Activated CD8-positive, alpha-beta T cell treated with anti-CD3 and anti-CD28 coated beads for 36 hours (primary cell): ENCODE data around the gene MRPS23. TPM values are rescaled to one million over a fixed set of nuclear protein-coding genes. Genes with fewer than 3 reads are reported as not detected.

Source experiments
- ATAC-seq: fragments of 200-7000 bp; cut with Tn5 transposase; one replicate; pipeline ENCODE4 v1.10.0; 2021; ENCODE audit warnings: mild to moderate bottlenecking, moderate library complexity
- CTCF ChIA-PET: fragments of 350-600 bp; sonication (Branson Sonifier 250); formaldehyde crosslinking; loops from one replicate; lab custom pipeline; 2021; ENCODE audit warnings: antibody characterized with exemption; lab: Charles Lee
- POLR2A ChIA-PET: fragments of 350-600 bp; sonication (Branson Sonifier 250); formaldehyde crosslinking; loops from one replicate; lab custom pipeline; 2021; ENCODE audit warnings: antibody characterized with exemption; lab: Charles Lee
- DNase-seq: peaks from one replicate; pipeline ENCODE4 v3.0.0-alpha.2; 2020
- H3K27ac Mint-ChIP-seq: one replicate; pipeline ENCODE4 v1.8.0; 2021; ENCODE audit warnings: mild to moderate bottlenecking, mixed read lengths
- H3K27me3 Mint-ChIP-seq: one replicate; pipeline ENCODE4 v1.8.0; 2021; ENCODE audit warnings: mixed read lengths
- H3K36me3 Mint-ChIP-seq: one replicate; pipeline ENCODE4 v1.8.0; 2021; ENCODE audit warnings: low read depth, mixed read lengths
- H3K4me1 Mint-ChIP-seq: one replicate; pipeline ENCODE4 v1.8.0; 2021; ENCODE audit warnings: low read depth, mixed read lengths
- H3K4me3 Mint-ChIP-seq: one replicate; pipeline ENCODE4 v1.8.0; 2021; ENCODE audit warnings: mild to moderate bottlenecking, moderate library complexity, mixed read lengths
- H3K9me3 Mint-ChIP-seq: one replicate; pipeline ENCODE4 v1.8.0; 2021; ENCODE audit warnings: mixed read lengths
- intact Hi-C: fragments of 100-400 bp; cut with micrococcal nuclease; formaldehyde crosslinking; loops from one replicate; pipeline ENCODE4 v1.10.0; 2022
- total RNA-seq, 2 experiments: library from RNA; stranded (reverse); gene quantifications; one replicate each; pipeline ENCODE4 v1.2.3, GENCODE V29; 2021
- TF ChIP-seq, protein P1 (sequence below): fragments of 200-600 bp; IDR thresholded peaks from one replicate; pipeline ENCODE4 v1.8.0; 2022; ENCODE audit warnings: antibody characterized with exemption, mild to moderate bottlenecking

Gene MRPS23
- total RNA-seq, 2 experiments from 2014 or later = 69.5 to 70.0 TPM

- ChIA-PET POLR2A (no interaction called here), CTCF (interaction anchor here (1.6 to 3.2 kb wide), 3 partner anchors 23 to 28 kb away, joined by 3 to 12 read pairs (median 10); no protein-coding TSS in a partner anchor)
- TF ChIP-seq, protein P1, sequence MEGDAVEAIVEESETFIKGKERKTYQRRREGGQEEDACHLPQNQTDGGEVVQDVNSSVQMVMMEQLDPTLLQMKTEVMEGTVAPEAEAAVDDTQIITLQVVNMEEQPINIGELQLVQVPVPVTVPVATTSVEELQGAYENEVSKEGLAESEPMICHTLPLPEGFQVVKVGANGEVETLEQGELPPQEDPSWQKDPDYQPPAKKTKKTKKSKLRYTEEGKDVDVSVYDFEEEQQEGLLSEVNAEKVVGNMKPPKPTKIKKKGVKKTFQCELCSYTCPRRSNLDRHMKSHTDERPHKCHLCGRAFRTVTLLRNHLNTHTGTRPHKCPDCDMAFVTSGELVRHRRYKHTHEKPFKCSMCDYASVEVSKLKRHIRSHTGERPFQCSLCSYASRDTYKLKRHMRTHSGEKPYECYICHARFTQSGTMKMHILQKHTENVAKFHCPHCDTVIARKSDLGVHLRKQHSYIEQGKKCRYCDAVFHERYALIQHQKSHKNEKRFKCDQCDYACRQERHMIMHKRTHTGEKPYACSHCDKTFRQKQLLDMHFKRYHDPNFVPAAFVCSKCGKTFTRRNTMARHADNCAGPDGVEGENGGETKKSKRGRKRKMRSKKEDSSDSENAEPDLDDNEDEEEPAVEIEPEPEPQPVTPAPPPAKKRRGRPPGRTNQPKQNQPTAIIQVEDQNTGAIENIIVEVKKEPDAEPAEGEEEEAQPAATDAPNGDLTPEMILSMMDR = no peak
- no peaks in the 10 kb centered on the region for H3K9me3 Mint-ChIP-seq
- H3K27me3 Mint-ChIP-seq = peaks cover 36% of the 10 kb centered on the region
- no peaks in the 10 kb centered on the region for H3K36me3 Mint-ChIP-seq
- H3K27ac Mint-ChIP-seq = no peak overlapping the region
- H3K4me3 Mint-ChIP-seq = no peak overlapping the region
- intact Hi-C loops = no loop called here
- DNase-seq (no peak), ATAC-seq (no peak)
- peaks cover 12% of the 10 kb centered on the region for H3K4me1 Mint-ChIP-seq
Measured at GRCh38 chr17:57810721-57811637, 38.9 kb downstream of the MRPS23 start.

- H3K4me3 Mint-ChIP-seq = no peak overlapping the region
- H3K4me1 Mint-ChIP-seq = peaks cover 12% of the 10 kb centered on the region
- H3K9me3 Mint-ChIP-seq = no peaks in the 10 kb centered on the region
- DNase-seq (no peak), ATAC-seq (no peak)
- intact Hi-C loops = no loop called here
- peaks cover 35% of the 10 kb centered on the region for H3K27me3 Mint-ChIP-seq
- ChIA-PET POLR2A (no interaction called here), CTCF (interaction anchor here (1.6 kb wide), 1 partner anchor 26 kb away, joined by 3 read pairs; no protein-coding TSS in a partner anchor)
- no peaks in the 10 kb centered on the region for H3K36me3 Mint-ChIP-seq
- no peak overlapping the region for H3K27ac Mint-ChIP-seq
- TF ChIP-seq, protein P1 = no peak
Measured at GRCh38 chr17:57809879-57810278, 40.0 kb downstream of the MRPS23 start.

DNA sequence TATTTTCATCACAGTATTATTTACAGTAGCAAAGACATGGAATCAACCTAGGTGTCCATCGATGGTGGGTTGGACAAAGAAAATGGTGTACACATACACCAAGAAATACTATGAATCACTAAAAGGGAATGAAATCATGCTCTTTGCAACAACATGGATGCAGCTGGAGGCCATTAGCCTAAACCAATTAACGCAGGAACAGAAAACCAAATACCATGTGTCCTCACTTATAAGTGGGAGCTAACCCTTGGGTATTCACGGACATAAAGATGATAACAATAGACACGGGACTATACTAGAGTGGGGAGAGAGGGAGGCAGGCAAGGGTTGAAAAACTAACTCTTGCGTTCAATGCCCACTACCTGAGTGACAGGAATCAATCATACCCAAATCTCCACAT is 41.0 kb downstream of the MRPS23 start:
- H3K36me3 Mint-ChIP-seq = no peaks in the 10 kb centered on the region
- H3K4me1 Mint-ChIP-seq = peaks cover 12% of the 10 kb centered on the region
- H3K27ac Mint-ChIP-seq = no peak overlapping the region
- H3K9me3 Mint-ChIP-seq = no peaks in the 10 kb centered on the region
- TF ChIP-seq, protein P1 = no peak
- ATAC-seq (no peak), DNase-seq (no peak)
- CTCF ChIA-PET = no interaction called here
- peaks cover 34% of the 10 kb centered on the region for H3K27me3 Mint-ChIP-seq
- POLR2A ChIA-PET = no interaction called here
- intact Hi-C loops = no loop called here
- H3K4me3 Mint-ChIP-seq = no peak overlapping the region

- ChIA-PET CTCF (interaction anchor here (1.6 to 4.0 kb wide), 2 partner anchors 23 to 26 kb away, joined by 7 to 25 read pairs; no protein-coding TSS in a partner anchor), POLR2A (no interaction called here)
- ATAC-seq (no peak), DNase-seq (no peak)
- Mint-ChIP-seq H3K27me3 (peaks cover 27% of the 10 kb centered on the region), H3K9me3 (peaks cover 3% of the 10 kb centered on the region), H3K27ac (no peak overlapping the region), H3K4me3 (no peak overlapping the region), H3K4me1 (peaks cover 10% of the 10 kb centered on the region), H3K36me3 (no peaks in the 10 kb centered on the region)
- TF ChIP-seq, protein P1 = no peak
- intact Hi-C loops = no loop called here
Measured at GRCh38 chr17:57806167-57806830, 43.5 kb downstream of the MRPS23 start.
